Cerebellar cortex (tissue), 1 donor: ENCODE data around the gene HYAL3.

ENCODE experiments used
- DNase-seq: peaks from one replicate; pipeline ENCODE4 v3.0.0-alpha.2; 2015; ENCODE audit warnings: low spot score

HYAL3 gene

GRCh38 chr3:50298836-50299637 lies at the start of gene HYAL3, which contains the start of gene NAA80:
Gene HYAL3 (minus strand): TSS chr3:50299405. CDS start chr3:50295602, 3,803 bp downstream.
Gene NAA80 (minus strand): TSS chr3:50299405. CDS start chr3:50297463, 1,942 bp downstream.
- peak; percentile 100 for DNase-seq

- peak; percentile 85 for DNase-seq
Observed at GRCh38 chr3:50347187-50347813, 48.1 kb upstream of the HYAL3 start.

- DNase-seq, result no peak
Observed at GRCh38 chr3:50345586-50346234, 46.5 kb upstream of the HYAL3 start, which contains the start of gene ZMYND10. Gene ZMYND10 (minus strand): TSS chr3:50345732. CDS start chr3:50345579, 153 bp downstream.

GRCh38 chr3:50345008-50345407 lies 45.8 kb upstream of the HYAL3 start:
- DNase-seq, result no peak

GRCh38 chr3:50342813-50343633 lies 43.8 kb upstream of the HYAL3 start:
- no peak for DNase-seq

GRCh38 chr3:50341996-50342650 lies 42.9 kb upstream of the HYAL3 start:
- DNase-seq, result no peak

GRCh38 chr3:50341537-50341936 lies 42.3 kb upstream of the HYAL3 start:
- DNase-seq, result no peak

GRCh38 chr3:50340448-50341329 lies 41.5 kb upstream of the HYAL3 start, which contains the start of gene RASSF1:
Gene RASSF1 (minus strand): TSS chr3:50340836. CDS start chr3:50340805, 31 bp downstream.
- peak; percentile 31 for DNase-seq

- DNase-seq, result no peak
Observed at GRCh38 chr3:50340147-50340447, 40.9 kb upstream of the HYAL3 start.

GRCh38 chr3:50339485-50340146 lies 40.4 kb upstream of the HYAL3 start:
- no peak for DNase-seq

- no peak for DNase-seq
Observed at GRCh38 chr3:50338965-50339364, 39.8 kb upstream of the HYAL3 start.

GRCh38 chr3:50337175-50337861 lies 38.1 kb upstream of the HYAL3 start:
- DNase-seq, result peak; percentile 99

- DNase-seq, result no peak
Observed at GRCh38 chr3:50336452-50337174, 37.4 kb upstream of the HYAL3 start.

- DNase-seq, result no peak
Observed at GRCh38 chr3:50334339-50335075, 35.3 kb upstream of the HYAL3 start.

GRCh38 chr3:50333744-50334328 lies 34.6 kb upstream of the HYAL3 start:
- no peak for DNase-seq

GRCh38 chr3:50331364-50331907 lies 32.2 kb upstream of the HYAL3 start:
- no peak for DNase-seq

- no peak for DNase-seq
Observed at GRCh38 chr3:50330330-50330729, 31.1 kb upstream of the HYAL3 start.
